HG02763 (cell line): ENCODE measurements around the gene HS6ST3.

Experiments used
- ATAC-seq: cut with Tn5 transposase; IDR thresholded peaks from one replicate; pipeline ENCODE4 v1.9.1; 2021; ENCODE audit warnings: mild to moderate bottlenecking, moderate library complexity; ENCODE audit not compliant: unreplicated experiment

Gene HS6ST3

DNA sequence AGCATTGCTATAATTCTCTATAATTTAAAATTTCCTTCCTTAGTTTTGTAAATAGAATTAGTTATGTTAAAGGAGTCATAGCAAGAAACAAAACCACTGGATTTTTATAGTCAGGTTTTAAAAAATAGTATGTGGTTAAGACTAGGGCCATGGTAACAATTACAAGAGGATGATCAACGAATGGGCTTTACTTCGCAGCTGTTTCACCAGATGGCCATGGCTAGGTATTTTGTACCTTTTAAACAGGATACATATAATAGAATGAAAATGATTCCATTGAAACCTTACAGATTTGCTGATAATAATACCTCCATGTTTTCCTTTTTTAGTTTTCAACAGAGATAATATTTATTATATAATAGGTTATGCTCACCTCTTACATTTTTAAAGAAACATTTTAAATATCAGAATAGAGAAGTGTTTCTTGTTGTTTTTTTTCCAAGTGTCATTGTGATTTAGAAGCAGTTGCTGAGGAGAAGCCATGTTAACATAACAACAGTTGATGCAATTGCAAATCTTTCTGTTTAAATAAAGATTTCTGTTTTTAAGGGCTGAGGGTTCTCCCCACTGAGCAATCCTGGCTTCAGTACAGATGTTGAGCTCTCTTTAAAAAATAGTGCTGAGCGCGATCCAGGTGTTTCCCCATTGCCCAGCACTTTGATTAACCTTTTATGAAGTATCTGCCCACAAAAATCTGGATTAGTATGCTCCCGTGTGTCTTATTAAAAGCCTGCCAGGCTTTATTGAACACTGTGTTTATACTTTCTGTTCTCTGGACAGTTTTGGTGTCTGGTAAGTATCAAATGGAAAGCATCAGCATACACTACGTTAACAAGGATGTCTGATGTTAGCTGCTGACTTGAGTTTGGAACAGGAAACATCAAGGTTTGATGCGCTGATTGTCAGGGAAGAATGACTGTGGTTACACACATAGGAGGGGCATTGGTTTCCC lies 205.3 kb downstream of the HS6ST3 start:
- ATAC-seq = no peak

DNA sequence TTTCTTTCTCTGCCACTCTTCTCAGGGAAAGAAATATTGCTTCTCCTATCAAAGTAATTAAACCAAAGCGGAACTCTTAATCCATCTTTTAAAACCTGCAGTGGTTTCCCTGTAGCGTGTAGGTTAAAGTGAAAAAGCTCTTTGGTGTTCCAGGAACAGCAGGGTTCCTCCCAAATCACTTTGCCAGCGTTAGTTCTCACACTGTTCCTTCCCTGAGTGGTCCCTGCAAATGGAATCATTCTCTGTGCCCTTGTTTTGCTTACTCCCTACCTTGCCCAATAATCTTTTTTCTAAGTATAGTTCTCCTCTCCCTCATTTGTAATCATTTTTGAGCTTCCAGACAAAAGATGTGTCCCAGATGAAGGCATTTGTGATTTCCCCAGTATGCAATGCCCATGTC lies 207.5 kb downstream of the HS6ST3 start:
- ATAC-seq = no peak

DNA sequence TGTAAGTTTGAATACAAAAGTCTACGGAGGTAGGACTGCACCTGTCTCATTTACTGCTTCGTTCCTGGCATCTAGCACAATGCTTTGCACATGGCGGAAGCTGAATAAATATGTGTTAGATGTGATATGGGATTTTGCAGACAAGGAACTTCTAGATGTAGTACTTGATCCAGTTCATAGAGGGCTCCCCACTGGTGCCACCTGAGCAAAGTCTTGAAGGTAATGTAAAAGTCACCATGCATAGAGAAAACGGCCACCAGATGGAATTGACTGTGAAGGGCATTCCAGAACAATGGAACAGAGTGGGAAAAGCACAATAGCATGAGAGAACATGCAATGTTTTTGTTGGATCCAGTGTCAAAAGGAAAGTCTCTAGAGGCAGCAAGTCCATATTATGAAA lies 209.3 kb downstream of the HS6ST3 start:
- ATAC-seq = no peak

DNA sequence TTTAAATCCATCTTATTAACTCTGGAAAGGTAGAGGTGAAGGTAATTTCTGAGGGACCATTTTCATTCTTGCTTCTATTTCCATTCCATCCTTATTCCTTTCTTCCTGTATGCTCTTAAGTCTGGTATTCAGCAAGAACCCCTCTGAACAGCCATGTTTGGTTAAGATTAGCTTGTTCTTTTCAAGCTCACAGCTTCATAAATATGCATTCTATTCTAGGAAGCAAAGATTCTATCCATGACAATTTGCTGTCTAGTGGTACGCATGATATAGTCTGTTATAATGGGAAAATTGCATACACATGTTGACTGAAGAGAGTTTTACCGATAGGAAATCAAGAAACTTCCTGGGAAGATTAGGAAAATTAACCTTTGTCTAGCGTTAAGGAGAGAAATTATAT lies 218.7 kb downstream of the HS6ST3 start:
- ATAC-seq = no peak

DNA sequence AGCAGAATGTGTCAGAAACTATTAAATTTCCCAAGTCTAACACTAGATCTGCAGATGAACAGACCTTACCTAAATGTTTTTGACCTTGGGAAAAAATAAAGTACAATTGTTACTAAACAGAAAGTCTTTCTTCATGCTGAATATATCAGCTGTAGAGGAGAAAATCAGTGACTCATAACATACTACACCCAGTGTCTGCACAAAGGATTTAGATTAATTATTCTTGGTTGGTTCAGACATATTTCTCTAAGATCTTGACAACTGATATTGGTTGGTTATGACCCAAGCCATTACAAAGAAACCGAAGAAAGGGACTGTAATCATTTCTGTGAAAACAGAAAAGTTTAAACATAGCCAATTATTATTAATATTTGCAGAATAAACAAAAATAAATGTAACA lies 225.1 kb downstream of the HS6ST3 start:
- no peak for ATAC-seq

DNA sequence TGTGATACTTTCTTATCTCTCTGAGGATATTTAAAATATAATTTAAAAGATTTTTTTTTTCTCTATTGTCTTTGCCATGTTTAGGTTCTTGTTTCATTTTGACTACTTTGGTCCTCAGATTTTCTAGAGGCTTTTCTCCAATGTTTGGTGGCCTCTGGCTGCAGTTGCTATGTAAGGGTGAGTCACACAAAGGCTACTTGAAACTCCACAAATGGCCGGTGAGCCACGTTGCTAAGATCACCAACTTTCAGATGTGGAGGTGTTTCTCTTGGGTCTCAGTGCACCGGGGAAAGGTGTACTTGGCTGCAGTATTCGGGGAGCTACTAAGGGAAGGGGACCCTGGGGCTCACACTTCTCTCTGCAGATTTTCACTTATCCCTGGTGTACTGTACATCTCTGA lies 248.1 kb downstream of the HS6ST3 start:
- no peak for ATAC-seq

DNA sequence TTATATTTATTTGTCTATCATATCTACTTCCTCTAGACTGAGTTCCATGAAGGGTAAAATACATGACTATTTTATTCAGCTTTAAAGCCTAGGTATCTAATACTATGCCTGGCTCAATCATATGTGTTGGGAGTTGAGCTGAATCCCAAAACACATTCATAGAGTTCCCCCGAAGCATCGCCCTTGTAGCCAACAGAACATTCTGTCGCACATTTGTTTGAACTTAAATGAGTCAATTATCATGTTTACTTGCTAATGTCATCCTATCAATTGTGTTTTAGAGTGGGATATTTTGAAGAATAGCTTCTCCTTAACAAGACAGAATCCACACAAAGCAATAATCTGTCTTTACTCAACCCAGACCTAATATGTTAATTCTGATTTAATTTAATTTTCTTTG lies 252.4 kb downstream of the HS6ST3 start:
- no peak for ATAC-seq

DNA sequence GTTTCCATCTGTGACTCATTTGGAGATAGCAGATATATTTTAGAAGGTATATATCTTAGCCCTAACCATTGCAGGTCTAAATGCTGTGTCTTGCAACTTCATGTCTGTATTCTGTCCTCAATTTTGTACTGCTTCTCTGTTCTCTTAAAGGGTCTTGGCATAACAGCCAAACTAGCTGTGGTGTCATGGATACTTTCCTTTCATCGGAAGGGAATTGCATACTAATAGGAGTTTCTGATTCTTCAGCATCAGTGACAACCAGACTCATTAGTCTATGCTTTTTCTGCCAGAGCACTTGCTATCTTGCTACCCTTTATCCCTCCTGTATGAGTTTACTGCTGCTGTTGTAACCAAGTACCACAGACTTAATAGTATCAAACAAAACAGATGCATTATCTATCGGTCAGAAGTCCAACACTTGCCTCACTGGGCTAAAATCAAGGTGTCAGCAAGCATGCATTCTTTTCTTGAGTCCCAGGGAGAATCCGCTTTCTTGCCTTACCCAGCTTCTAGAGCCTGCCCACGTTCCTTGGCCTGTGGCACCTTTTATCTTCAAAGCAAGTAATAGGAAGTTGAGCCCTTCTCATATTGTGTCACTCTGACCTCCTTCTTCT lies 253.1 kb downstream of the HS6ST3 start:
- no peak for ATAC-seq

DNA sequence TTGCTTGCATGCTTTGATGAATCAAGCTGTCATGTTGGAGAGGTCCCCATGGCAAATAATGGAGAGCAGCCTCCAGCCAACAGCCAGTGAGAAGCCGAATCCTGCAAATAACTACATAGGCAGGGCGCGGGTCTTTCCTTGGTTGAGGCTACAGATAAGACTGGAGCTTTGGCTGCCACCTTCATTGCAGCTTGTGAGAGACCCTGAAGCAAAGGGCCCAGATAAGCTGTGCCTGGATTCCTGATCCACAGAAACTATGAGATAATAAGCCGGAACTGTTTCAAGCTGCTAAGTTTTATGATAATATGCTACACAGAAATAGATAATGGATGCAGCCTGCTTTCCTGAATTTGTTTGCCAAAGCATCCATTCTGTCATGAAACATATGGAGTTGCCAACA lies 257.0 kb downstream of the HS6ST3 start:
- no peak for ATAC-seq

DNA sequence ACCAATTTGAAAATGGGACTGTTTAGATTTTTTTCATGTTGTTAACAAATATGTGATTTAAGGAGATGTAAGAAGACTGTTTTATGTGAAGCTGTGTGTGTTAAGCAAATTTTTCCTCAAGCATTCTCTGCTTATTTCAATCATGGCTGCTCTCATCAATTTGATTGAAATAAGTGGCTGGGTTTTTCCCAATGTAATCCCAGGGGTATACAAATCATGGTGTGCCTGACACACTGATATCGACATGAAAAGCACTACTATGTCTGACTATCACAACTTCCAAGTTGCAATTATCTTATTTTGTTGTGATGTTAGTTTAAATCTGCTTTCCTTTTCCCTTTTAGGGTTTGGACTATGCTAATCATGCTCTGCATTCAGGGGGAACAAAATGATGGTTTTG lies 283.7 kb downstream of the HS6ST3 start:
- ATAC-seq = no peak

DNA sequence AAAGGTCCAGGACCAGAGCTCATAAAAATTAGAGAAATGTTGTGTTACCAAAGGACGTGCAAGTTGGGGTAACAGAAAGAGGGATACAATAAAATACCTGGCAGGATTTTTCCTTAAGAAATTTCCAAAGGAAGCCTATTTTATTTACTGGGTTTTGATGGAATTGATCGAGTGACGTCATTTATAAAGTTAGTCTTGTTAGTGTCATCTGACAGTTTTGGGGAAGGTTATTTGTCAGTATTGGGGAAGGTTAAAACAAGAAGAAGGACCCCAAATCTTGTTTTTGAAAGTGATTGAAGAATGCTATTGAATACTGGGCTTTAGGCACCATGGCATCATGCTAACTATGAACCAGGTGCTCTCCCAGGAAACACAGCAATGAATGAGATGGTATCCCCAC lies 287.9 kb downstream of the HS6ST3 start:
- no peak for ATAC-seq

DNA sequence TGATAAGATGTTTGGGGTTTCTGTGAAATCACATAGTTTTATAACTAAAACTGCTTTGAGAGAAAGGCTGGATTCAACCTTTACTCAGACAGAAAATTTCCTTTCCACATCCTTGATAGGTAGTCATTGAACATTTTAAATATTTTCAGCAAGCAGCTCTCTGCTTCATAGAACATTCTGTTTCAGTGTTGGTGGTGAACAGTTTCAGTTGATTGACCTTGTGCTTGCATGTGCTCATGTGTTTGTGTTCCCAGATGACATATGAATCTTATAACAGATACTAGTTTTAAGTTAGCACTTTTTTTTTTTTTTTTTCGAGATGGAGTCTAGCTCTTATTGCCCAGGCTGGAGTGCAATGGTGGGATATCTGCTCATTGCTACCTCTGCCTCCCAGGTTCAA lies 290.1 kb downstream of the HS6ST3 start:
- no peak for ATAC-seq

DNA sequence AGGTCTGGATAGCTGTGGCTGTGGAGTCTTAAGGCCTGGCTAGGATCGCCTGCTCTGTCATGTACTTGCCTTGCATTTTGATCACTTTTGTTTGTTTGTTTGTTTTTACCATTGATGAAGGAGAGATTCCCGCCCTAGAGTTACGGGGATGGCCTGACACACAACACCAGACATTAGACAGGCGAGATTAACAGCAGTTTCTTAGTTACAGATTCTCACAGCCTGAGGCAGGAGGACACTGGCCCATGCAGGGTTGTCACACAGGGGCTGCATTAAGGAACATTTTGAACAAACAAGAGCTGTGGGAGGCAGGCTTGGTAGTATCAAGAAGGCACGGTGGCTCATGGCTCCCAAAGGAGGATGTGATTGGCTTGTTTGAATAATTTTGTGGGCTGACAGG lies 291.8 kb downstream of the HS6ST3 start:
- ATAC-seq = no peak

DNA sequence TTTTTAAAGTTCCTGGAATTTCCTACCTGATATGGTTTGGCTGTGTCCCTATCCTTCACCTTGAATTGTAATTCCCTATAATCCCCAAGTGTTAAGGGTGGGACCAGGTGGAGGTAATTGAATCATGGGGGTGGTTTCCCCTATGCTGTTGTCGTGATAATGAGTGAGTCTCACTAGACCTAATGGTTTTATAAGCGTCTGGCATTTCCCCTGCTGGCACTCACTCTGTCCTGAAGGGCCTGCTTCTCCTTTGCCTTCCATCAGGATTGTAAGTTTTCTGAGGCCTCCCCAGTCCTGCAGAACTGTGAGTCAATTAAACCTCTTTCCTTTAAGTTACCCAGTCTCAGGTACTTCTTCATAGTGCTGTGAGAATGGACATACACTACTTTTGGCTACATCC lies 298.7 kb downstream of the HS6ST3 start:
- ATAC-seq = no peak

DNA sequence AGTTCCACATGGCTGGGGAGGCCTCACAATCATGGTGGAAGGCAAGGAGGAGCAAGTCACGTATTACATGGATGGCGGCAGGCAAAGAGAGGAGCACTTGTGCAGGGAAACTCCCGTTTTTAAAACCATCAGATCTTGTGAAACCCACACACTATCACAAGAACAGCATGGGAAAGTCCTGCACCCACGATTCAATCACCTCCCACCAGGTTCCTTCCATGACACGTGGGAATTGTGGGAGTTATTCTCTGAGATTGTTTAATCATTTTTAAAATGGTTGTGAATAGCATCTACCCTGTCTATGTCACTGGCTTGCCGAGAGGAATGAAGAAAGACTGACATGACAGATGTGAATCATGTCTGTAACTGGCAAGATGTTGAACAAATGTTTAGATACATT lies 301.7 kb downstream of the HS6ST3 start:
- ATAC-seq = no peak

DNA sequence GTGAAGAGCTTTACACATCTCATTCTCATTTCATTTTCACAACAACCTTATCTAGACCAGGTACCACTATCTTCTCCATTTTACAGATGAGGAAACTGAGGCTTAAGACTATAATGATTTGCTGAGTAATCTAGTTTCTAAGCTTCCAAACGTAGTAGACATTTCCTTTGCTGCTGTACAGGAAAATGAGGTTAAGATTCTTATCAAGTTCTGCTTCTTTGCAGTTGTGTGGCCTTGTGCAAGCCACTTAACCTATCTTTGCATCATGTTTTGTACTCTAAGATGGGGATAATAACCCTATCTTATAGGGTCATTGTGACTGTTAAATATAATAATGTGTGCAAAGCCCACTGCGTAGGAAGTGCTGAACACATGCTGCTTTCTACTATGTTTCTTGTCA lies 307.9 kb downstream of the HS6ST3 start:
- no peak for ATAC-seq

DNA sequence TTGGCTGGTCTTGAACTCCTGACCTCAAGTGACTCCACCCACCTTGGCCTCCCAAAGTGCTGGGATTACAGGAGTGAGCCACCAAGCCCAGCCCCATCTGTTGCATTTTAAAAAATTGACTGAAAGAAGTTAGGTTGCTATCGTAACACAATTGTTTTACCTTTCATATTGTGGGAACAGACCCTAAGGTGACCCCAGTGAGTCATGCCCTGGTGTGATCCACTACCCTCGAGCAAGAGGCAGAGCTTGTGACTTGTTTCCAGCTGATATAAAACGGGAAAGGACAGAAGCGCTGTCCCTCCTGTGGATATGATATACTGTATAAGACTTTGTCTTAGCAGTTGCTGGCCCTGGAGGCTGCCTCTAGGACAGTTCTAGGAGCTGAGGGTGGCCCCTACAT lies 308.6 kb downstream of the HS6ST3 start:
- ATAC-seq = no peak

DNA sequence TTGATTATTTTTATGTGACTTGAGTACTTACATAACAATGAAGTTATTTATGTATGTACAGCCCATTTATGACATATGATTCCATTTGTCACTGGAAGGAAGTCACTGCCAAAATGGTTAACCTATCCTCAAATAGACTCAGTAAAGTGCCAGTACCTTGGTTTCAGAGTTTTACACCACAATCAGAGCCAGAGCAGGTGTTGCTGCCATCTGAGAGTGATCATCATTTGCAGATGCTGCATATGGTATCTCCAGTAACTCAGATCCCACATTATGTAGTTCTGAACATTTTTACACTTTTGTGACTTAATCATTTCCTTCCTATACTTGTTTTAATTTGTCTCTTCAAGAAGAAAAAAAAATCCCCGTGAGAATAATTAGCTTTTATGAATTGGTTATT lies 313.3 kb downstream of the HS6ST3 start:
- no peak for ATAC-seq

DNA sequence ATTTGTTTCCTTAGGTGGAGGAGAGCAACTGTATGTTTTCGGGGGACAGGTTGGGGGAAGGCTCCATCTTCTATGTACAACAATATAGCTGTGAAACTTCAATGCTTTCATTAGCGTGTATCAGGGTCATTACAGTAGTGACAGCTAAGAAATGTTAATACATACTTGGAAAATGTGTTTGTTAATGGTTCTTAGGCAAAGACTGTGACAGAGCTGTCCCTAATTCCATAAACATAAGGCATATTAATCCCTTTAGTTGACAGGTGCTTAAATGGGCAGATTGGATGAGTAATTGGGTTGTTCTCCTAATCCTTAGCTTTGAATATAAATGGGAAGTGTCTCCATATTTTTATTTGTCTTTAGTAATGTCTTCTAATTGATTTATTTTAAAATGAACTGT lies 313.7 kb downstream of the HS6ST3 start:
- ATAC-seq = no peak

DNA sequence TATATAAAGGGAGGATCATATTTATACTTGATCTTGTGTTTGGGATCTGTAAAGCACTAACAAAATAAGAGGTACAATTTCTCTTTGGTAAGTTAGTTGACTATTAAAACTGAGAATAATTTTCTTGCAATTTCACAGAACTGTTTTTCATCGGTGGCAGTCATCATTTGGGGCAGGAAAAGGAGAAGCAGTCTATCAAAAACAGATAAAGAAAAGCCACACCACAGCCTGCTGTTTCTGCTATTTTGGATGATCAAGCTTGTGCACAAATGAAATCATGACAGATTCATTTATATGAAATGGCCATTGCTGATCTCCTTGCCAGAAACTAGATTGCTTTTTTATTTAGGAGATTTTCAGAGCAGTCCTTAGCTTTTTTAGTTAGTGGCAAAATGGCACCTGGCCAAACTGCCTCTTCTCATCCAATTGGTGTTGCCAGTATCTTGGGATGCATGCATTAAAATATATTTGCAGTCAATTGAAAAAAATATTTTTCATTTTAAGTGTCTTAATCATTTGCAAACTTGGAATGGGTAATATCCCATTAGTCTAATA lies 326.0 kb downstream of the HS6ST3 start:
- no peak for ATAC-seq

DNA sequence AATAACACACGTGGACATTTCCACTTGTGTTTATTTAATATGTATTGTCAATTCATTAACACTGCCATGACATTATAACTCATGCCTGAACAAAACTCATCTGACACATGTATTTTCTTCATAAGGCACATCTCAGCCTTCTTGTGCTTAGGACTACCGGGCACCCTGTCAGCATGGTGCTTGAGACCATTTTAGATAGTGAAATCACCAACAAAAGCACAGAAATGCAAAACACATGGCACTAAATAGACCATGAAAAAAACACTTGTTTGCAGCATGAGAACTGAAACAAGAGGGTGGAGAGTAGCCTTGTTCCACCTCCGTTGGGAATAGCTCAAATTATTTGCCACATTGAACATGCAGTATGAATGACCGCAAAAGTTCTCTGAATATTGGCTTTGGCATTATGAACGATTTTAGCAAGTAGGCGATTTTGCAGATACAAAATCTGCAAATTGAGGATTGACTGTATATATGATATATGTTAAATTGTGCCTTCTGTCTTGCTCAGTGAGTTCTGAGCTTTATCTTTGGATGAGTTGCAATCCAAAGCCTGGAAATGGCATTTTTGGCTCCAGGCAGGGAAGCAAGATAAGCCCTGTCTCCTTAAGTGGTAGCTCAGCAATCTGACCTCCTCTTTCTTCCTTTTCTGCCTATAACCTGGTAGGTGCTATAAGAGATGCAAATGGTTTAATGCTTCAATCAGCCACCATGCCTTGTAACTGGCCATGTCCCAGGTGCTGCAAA lies 328.2 kb downstream of the HS6ST3 start:
- ATAC-seq = no peak

DNA sequence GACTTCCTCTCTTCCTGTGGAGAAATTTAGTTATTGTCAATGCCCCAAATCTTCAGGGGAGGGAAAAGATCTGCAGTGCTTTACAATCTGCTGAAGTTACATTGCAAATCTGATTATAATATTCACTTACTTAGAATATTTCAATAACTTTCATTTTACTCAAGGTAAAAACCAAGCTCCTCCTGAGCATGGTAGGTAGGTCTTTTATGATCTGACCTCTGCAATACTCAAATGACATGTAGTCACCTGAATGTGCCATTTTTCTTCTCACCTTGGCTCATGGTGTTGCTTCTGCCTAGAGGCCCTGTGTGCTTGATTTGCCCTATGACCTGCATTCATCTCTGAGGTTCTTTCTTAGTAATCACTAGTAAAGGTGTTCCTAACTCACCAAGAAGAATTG lies 331.4 kb downstream of the HS6ST3 start:
- ATAC-seq = no peak
